Urinary bladder (tissue), 4 donors: ENCODE measurements around the gene PARK7. TPM values are rescaled to one million over a fixed set of nuclear protein-coding genes. Genes with fewer than 3 reads are reported as not detected.
"Not testable (repeated sequence)": the region's sequence is repeated elsewhere in the genome, so short reads cannot be mapped to it uniquely, and the experiment has no call there.

ENCODE experiments used
- DNase-seq: peaks from one replicate; pipeline ENCODE4 v3.0.0-alpha.2; 2015; ENCODE audit errors: extremely low spot score
- H3K27ac ChIP-seq: one replicate; pipeline ENCODE4 v1.5.1; 2013; ENCODE audit warnings: low read depth, mild to moderate bottlenecking, moderate library complexity
- H3K36me3 ChIP-seq: one replicate; pipeline ENCODE4 v1.6.1; 2013; ENCODE audit warnings: mild to moderate bottlenecking, moderate library complexity; ENCODE audit not compliant: insufficient read depth
- H3K4me1 ChIP-seq: one replicate; pipeline ENCODE4 v1.6.1; 2013; ENCODE audit warnings: mild to moderate bottlenecking, moderate library complexity; ENCODE audit not compliant: insufficient read depth
- H3K4me3 ChIP-seq: one replicate; pipeline ENCODE4 v1.5.1; 2013; ENCODE audit warnings: low read depth, low read length
- WGBS: extraction: QIAGEN DNeasy Blood & Tissue Kit; methylation state at CpG from one replicate; pipeline ENCODE4 v1.1.7; 2013; 5-methylcytosine and 5-hydroxymethylcytosine counted together
- polyA plus RNA-seq: library from polyadenylated mRNA; stranded (reverse); fragments of 200-250 nt; gene quantifications from one replicate; pipeline ENCODE4 v1.2.3, GENCODE V29; 2013
- total RNA-seq: library from RNA; depleted of rRNA; stranded (reverse); fragments of >200 nt; gene quantifications from one replicate; pipeline ENCODE4 v1.2.3, GENCODE V29; 2014
- donor health status: healthy with polysubstance abuse.
- donor health status: healthy.

Gene PARK7
- total and polyA plus RNA-seq, 2 donors, result 132 to 297 TPM

GRCh38 chr1:7960165-7960564 is 1.3 kb upstream of the PARK7 start:
- WGBS, result 83% methylated on average over 2 of the region's 2 CpGs
- Histone ChIP-seq H3K4me3 (no peak overlapping the region), H3K27ac (no peak overlapping the region), H3K36me3 (no peaks in the 10 kb centered on the region), H3K4me1 (no peaks in the 10 kb centered on the region)
- DNase-seq, result no peak

GRCh38 chr1:7960867-7961215 is 670 bp upstream of the PARK7 start:
- peaks cover 1% of the 10 kb centered on the region for H3K36me3 ChIP-seq
- H3K4me1 ChIP-seq, result no peaks in the 10 kb centered on the region
- under 1% methylated on average over 3 of the region's 3 CpGs for WGBS
- H3K27ac ChIP-seq, result peak overlapping the region; percentile 86
- no peak for DNase-seq
- peak overlapping the region; percentile 59 for H3K4me3 ChIP-seq

GRCh38 chr1:7962014-7962335 is 464 bp downstream of the PARK7 start:
- Histone ChIP-seq H3K36me3 (peaks cover 2% of the 10 kb centered on the region), H3K27ac (peak overlapping the region; percentile 89), H3K4me3 (peak overlapping the region; percentile 84), H3K4me1 (no peaks in the 10 kb centered on the region)
- no peak for DNase-seq
- WGBS, result under 1% methylated on average over 10 of the region's 10 CpGs

GRCh38 chr1:7962636-7963377 is 1.3 kb downstream of the PARK7 start:
- Histone ChIP-seq H3K4me3 (no peak overlapping the region), H3K4me1 (no peaks in the 10 kb centered on the region), H3K27ac (no peak overlapping the region), H3K36me3 (peaks cover 2% of the 10 kb centered on the region)
- DNase-seq, result no peak
- WGBS, result 86% methylated on average over 11 of the region's 11 CpGs

GRCh38 chr1:7963378-7963730 is 1.8 kb downstream of the PARK7 start:
- WGBS, result 96% methylated on average over 12 of the region's 12 CpGs
- H3K36me3 ChIP-seq, H3K4me3 ChIP-seq: not testable (repeated sequence)

GRCh38 chr1:7963841-7964240 is 2.3 kb downstream of the PARK7 start:
- not testable (repeated sequence) for H3K4me3 ChIP-seq, H3K36me3 ChIP-seq, H3K4me1 ChIP-seq, H3K27ac ChIP-seq, DNase-seq
- 94% methylated on average over 7 of the region's 7 CpGs for WGBS

More at GRCh38 chr1:7963378-7963730, 1.8 kb downstream of the PARK7 start:
- H3K4me1 ChIP-seq, DNase-seq, H3K27ac ChIP-seq: not testable (repeated sequence)

GRCh38 chr1:7964476-7964875 is 3.0 kb downstream of the PARK7 start:
- no peak overlapping the region for H3K4me3 ChIP-seq
- no peak overlapping the region for H3K27ac ChIP-seq
- DNase-seq, result no peak
- H3K4me1 ChIP-seq, result no peaks in the 10 kb centered on the region
- peaks cover 2% of the 10 kb centered on the region for H3K36me3 ChIP-seq
- 86% methylated on average over 3 of the region's 3 CpGs for WGBS

GRCh38 chr1:7967196-7967595 is 5.7 kb downstream of the PARK7 start:
- H3K4me1 ChIP-seq, result no peaks in the 10 kb centered on the region
- DNase-seq, result no peak
- no peak overlapping the region for H3K4me3 ChIP-seq
- 56% methylated on average over 1 of the region's 1 CpG for whole genome bisulfite sequencing
- no peak overlapping the region for H3K27ac ChIP-seq
- H3K36me3 ChIP-seq, result peaks cover 2% of the 10 kb centered on the region

GRCh38 chr1:7967651-7968050 is 6.1 kb downstream of the PARK7 start:
- Histone ChIP-seq H3K27ac (no peak overlapping the region), H3K4me3 (no peak overlapping the region), H3K36me3 (peaks cover 2% of the 10 kb centered on the region), H3K4me1 (no peaks in the 10 kb centered on the region)
- no peak for DNase-seq
- WGBS, result 88% methylated on average over 4 of the region's 4 CpGs

GRCh38 chr1:7970246-7970645 is 8.7 kb downstream of the PARK7 start:
- WGBS, result 87% methylated on average over 2 of the region's 2 CpGs
- Histone ChIP-seq H3K27ac (no peak overlapping the region), H3K36me3 (peaks cover 2% of the 10 kb centered on the region), H3K4me3 (no peak overlapping the region), H3K4me1 (no peaks in the 10 kb centered on the region)
- DNase-seq, result no peak

GRCh38 chr1:7971024-7971423 is 9.5 kb downstream of the PARK7 start:
- H3K27ac ChIP-seq, result no peak overlapping the region
- H3K36me3 ChIP-seq, result no peaks in the 10 kb centered on the region
- WGBS, result 81% methylated on average over 6 of the region's 6 CpGs

GRCh38 chr1:7972285-7972684 is 10.8 kb downstream of the PARK7 start:
- 97% methylated on average over 5 of the region's 5 CpGs for WGBS

More at GRCh38 chr1:7971024-7971423, 9.5 kb downstream of the PARK7 start:
- Histone ChIP-seq H3K4me3 (no peak overlapping the region), H3K4me1 (no peaks in the 10 kb centered on the region)
- DNase-seq, result no peak

GRCh38 chr1:7973086-7973485 is 11.6 kb downstream of the PARK7 start:
- no peak for DNase-seq
- H3K27ac ChIP-seq, result no peak overlapping the region
- WGBS, result 92% methylated on average over 2 of the region's 2 CpGs
- no peaks in the 10 kb centered on the region for H3K4me1 ChIP-seq
- H3K36me3 ChIP-seq, result no peaks in the 10 kb centered on the region
- H3K4me3 ChIP-seq, result no peak overlapping the region

More at GRCh38 chr1:7972285-7972684, 10.8 kb downstream of the PARK7 start:
- no peak overlapping the region for H3K4me3 ChIP-seq
- DNase-seq, result no peak
- no peak overlapping the region for H3K27ac ChIP-seq
- no peaks in the 10 kb centered on the region for H3K36me3 ChIP-seq
- no peaks in the 10 kb centered on the region for H3K4me1 ChIP-seq

- Histone ChIP-seq H3K4me1 (no peaks in the 10 kb centered on the region), H3K36me3 (no peaks in the 10 kb centered on the region), H3K4me3 (no peak overlapping the region), H3K27ac (no peak overlapping the region)
- DNase-seq, result no peak
- 62% methylated on average over 8 of the region's 8 CpGs for WGBS
Measured at GRCh38 chr1:7975212-7975865, 13.8 kb downstream of the PARK7 start.
